HL-60 (cell line): ENCODE measurements around the gene ZBTB6.

Experiments
- GABPA ChIP-seq: IDR thresholded peaks from 2 replicates; pipeline ENCODE4 v1.6.1; 2012; ENCODE audit warnings: low read depth
- POLR2AphosphoS5 ChIP-seq: IDR thresholded peaks from 2 replicates; pipeline ENCODE4 v1.6.1; 2012; ENCODE audit warnings: low read depth
- TF ChIP-seq, protein P1 (sequence below): IDR thresholded peaks from one replicate; pipeline ENCODE4 v1.5.1; 2011; ENCODE audit warnings: low read length, control low read depth, inconsistent platforms; ENCODE audit not compliant: insufficient read depth
- TF ChIP-seq, protein P2 (sequence below): IDR thresholded peaks from 2 replicates; pipeline ENCODE4 v1.6.1; 2012; ENCODE audit warnings: low read depth; ENCODE audit not compliant: insufficient replicate concordance

DNA sequence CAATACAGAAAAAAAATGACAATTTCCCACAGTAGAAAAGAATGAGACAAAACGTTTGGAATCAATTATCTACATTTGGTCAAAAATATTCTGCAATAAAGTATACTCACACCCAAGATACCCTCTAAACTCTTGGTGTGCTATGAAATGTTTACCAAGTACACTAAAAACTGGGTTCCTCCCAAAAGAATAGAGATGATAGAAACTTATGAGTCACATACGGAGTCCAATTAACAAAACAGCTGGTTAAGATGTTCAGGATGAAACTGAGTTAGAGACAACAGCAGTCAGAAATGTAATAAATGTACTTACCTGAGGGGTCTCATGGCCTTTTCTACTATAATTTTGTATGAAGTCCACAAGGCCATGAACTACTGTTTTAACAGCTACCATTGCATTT lies 33.7 kb downstream of the ZBTB6 start:
- TF ChIP-seq, protein P1, sequence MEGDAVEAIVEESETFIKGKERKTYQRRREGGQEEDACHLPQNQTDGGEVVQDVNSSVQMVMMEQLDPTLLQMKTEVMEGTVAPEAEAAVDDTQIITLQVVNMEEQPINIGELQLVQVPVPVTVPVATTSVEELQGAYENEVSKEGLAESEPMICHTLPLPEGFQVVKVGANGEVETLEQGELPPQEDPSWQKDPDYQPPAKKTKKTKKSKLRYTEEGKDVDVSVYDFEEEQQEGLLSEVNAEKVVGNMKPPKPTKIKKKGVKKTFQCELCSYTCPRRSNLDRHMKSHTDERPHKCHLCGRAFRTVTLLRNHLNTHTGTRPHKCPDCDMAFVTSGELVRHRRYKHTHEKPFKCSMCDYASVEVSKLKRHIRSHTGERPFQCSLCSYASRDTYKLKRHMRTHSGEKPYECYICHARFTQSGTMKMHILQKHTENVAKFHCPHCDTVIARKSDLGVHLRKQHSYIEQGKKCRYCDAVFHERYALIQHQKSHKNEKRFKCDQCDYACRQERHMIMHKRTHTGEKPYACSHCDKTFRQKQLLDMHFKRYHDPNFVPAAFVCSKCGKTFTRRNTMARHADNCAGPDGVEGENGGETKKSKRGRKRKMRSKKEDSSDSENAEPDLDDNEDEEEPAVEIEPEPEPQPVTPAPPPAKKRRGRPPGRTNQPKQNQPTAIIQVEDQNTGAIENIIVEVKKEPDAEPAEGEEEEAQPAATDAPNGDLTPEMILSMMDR: no peak
- TF ChIP-seq POLR2AphosphoS5: no peak
- TF ChIP-seq GABPA: no peak
- TF ChIP-seq, protein P2, sequence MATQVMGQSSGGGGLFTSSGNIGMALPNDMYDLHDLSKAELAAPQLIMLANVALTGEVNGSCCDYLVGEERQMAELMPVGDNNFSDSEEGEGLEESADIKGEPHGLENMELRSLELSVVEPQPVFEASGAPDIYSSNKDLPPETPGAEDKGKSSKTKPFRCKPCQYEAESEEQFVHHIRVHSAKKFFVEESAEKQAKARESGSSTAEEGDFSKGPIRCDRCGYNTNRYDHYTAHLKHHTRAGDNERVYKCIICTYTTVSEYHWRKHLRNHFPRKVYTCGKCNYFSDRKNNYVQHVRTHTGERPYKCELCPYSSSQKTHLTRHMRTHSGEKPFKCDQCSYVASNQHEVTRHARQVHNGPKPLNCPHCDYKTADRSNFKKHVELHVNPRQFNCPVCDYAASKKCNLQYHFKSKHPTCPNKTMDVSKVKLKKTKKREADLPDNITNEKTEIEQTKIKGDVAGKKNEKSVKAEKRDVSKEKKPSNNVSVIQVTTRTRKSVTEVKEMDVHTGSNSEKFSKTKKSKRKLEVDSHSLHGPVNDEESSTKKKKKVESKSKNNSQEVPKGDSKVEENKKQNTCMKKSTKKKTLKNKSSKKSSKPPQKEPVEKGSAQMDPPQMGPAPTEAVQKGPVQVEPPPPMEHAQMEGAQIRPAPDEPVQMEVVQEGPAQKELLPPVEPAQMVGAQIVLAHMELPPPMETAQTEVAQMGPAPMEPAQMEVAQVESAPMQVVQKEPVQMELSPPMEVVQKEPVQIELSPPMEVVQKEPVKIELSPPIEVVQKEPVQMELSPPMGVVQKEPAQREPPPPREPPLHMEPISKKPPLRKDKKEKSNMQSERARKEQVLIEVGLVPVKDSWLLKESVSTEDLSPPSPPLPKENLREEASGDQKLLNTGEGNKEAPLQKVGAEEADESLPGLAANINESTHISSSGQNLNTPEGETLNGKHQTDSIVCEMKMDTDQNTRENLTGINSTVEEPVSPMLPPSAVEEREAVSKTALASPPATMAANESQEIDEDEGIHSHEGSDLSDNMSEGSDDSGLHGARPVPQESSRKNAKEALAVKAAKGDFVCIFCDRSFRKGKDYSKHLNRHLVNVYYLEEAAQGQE: no peak
